Adrenal gland (tissue), 12 donors: ENCODE data around the gene ARAP2. TPM values are rescaled to one million over a fixed set of nuclear protein-coding genes. Genes with fewer than 3 reads are reported as not detected.

ENCODE experiments used
- DNase-seq, 7 donors: peaks; one replicate each; pipeline ENCODE4 v3.0.0-alpha.2; 2019 to 2020
- H3K27ac ChIP-seq, 5 donors: fragments of 200-600 bp; sonication (generic) in 4 of 5; 1 replicate in 3 of 5; 2 replicates in 2 of 5; pipeline versions ENCODE4 v1.5.1 to v1.8.0; 2016 to 2020; ENCODE audit warnings: mild to moderate bottlenecking in 1 of 5
- H3K27me3 ChIP-seq: fragments of 200-600 bp; 2 replicates; pipeline ENCODE4 v1.8.0; 2021
- H3K36me3 ChIP-seq, 2 donors: fragments of 200-600 bp; replicated peaks in 1 of 2; 1 replicate in 1 of 2; 2 replicates in 1 of 2; pipeline versions ENCODE4 v1.5.1 to v1.8.0; 2018 to 2022
- H3K4me1 ChIP-seq, 2 donors: fragments of 200-600 bp; replicated peaks in 1 of 2; 1 replicate in 1 of 2; 2 replicates in 1 of 2; pipeline versions ENCODE4 v1.5.1 to v1.8.0; 2018 to 2021
- H3K4me3 ChIP-seq, 4 donors: fragments of 200-600 bp; sonication (generic) in 3 of 4; one replicate each; pipeline ENCODE4 v1.5.1; 2016 to 2018
- H3K9me3 ChIP-seq, 3 donors: fragments of 200-600 bp; sonication (generic) in 1 of 3; replicated peaks in 1 of 3; 1 replicate in 2 of 3; 2 replicates in 1 of 3; pipeline versions ENCODE4 v1.5.1 to v1.8.0; 2016 to 2021
- POLR2A ChIP-seq, 2 donors: fragments of 450-650 bp; IDR thresholded peaks; one replicate each; pipeline ENCODE4 v1.6.1; 2017; ENCODE audit warnings: antibody characterized with exemption in 2 of 2, mild to moderate bottlenecking in 2 of 2, moderate library complexity in 1 of 2
- WGBS, 4 donors: extraction: QIAGEN DNeasy Blood & Tissue Kit in 2 of 4; methylation state at CpG; one replicate each; pipeline versions ENCODE4 v1.1.5 to v1.1.7; 2013 to 2017; 5-methylcytosine and 5-hydroxymethylcytosine counted together
- intact Hi-C, 2 donors: fragments of 100-400 bp; cut with DNase I; formaldehyde crosslinking; loops; one replicate each; pipeline versions ENCODE4 v1.14.1 to v1.15.0; 2022 to 2023
- polyA plus RNA-seq, 3 donors: library from polyadenylated mRNA; stranded (reverse); fragments of 200-250 nt in 2 of 3; fragments of 350-450 nt in 1 of 3; fragmentation: Illumina TruSeq in 1 of 3; extraction: RNeasy Lipid Tissue Mini Kit (QIAGEN cat#74804) in 1 of 3; gene quantifications; one replicate each; pipeline ENCODE4 v1.2.3, GENCODE V29; 2013 to 2014
- total RNA-seq, 9 donors: library from RNA; depleted of rRNA in 4 of 9; stranded (reverse); fragments of >200 nt in 4 of 9; fragments of 120-200 nt in 1 of 9; fragmentation: NEBNext Ultra II Directional in 1 of 9; extraction: Animal tissue kit (Norgen Biotek cat#: 25700) in 1 of 9; gene quantifications; one replicate each; pipeline versions ENCODE4 v1.1.0 to v1.2.4, GENCODE V29; 2013 to 2023
- TF ChIP-seq, protein P1 (sequence below), 6 experiments: fragments of 450-650 bp in 4 of 6; fragments of 200-600 bp in 2 of 6; sonication (generic) in 1 of 6; IDR thresholded peaks; 1 replicate in 5 of 6; 2 replicates in 1 of 6; pipeline versions ENCODE4 v1.5.1 to v1.8.0; 2016 to 2021; ENCODE audit warnings: antibody characterized with exemption in 6 of 6, mild to moderate bottlenecking in 2 of 6, moderate library complexity in 1 of 6
- donor health status: healthy with polysubstance abuse.
- donor health status: Bipolar disorder and iron deficiency.
- donor health status: DM: yes; HTN: yes; CAD: no.
- donor health status: DM: no; HTN: no; CAD: no.
- donor health status: DM: no; HTN: no; CAD: no.
- donor health status: DM: yes; HTN: yes; CAD: no.

Gene ARAP2
- total and polyA plus RNA-seq, 12 donors = 0.81 to 23.7 (median 4.4) TPM

DNA sequence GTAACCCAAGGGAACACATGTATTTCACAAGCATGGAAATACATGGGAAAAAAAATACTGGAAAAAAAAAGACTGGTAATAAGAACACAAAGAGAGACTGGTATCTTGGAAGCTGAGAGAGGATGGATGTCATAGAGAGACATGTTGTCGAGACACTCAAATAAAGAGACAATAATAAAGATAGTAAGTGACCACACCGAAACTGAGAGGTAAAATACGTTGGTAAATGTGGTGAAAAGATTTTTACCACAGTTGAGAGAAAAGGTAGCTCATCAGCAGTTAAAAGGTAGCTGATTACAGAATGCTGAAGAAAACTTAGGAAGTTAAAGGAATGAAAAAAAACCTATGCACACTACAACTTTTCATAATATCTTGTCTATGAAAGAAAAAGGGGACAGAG is 81.1 kb downstream of the ARAP2 start:
- Histone ChIP-seq H3K27ac (no peak overlapping the region), H3K36me3 (peaks cover 0 to 6% of the 10 kb centered on the region in 2 donors), H3K4me1 (no peaks in the 10 kb centered on the region), H3K27me3 (no peaks in the 10 kb centered on the region), H3K4me3 (no peak overlapping the region), H3K9me3 (peaks cover 0 to 6% (median 0%) of the 10 kb centered on the region in 3 donors)
- intact Hi-C loops = no loop called here
- no peak for TF ChIP-seq POLR2A (IDR thresholded peaks at IDR 0.05)
- TF ChIP-seq, protein P1, sequence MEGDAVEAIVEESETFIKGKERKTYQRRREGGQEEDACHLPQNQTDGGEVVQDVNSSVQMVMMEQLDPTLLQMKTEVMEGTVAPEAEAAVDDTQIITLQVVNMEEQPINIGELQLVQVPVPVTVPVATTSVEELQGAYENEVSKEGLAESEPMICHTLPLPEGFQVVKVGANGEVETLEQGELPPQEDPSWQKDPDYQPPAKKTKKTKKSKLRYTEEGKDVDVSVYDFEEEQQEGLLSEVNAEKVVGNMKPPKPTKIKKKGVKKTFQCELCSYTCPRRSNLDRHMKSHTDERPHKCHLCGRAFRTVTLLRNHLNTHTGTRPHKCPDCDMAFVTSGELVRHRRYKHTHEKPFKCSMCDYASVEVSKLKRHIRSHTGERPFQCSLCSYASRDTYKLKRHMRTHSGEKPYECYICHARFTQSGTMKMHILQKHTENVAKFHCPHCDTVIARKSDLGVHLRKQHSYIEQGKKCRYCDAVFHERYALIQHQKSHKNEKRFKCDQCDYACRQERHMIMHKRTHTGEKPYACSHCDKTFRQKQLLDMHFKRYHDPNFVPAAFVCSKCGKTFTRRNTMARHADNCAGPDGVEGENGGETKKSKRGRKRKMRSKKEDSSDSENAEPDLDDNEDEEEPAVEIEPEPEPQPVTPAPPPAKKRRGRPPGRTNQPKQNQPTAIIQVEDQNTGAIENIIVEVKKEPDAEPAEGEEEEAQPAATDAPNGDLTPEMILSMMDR (IDR thresholded peaks at IDR 0.05) = no peak
- 77 to 87% (median 81%) methylated on average over 3 of the region's 3 CpGs for WGBS, 4 donors
- DNase-seq = no peak

DNA sequence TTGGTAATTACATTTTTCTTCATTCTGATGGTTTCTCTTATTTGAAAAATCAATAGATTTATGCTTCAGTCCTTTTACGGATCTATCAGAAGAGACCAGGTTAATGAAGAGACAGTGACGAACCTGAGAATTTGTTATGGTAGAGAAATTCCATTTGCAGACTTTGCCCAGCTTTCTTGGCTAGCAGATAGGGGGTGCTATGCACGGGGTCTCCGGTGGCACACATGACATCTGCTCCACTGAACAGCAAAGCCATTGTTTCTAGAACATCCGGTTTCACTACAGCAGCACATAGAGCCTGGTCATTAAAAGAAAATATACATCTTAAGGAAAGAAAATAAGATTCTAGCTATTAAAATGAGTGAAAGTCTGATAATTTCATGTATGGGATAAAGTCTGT is 85.1 kb downstream of the ARAP2 start:
- WGBS, 4 donors = 67 to 81% (median 76%) methylated on average over 5 of the region's 5 CpGs
- Histone ChIP-seq H3K27me3 (no peaks in the 10 kb centered on the region), H3K9me3 (peaks cover 0 to 6% (median 0%) of the 10 kb centered on the region in 3 donors), H3K4me1 (no peaks in the 10 kb centered on the region), H3K36me3 (no peaks in the 10 kb centered on the region), H3K4me3 (no peak overlapping the region), H3K27ac (no peak overlapping the region)
- intact Hi-C loops = no loop called here
- no peak for DNase-seq
- TF ChIP-seq POLR2A (IDR thresholded peaks at IDR 0.05) = no peak
- TF ChIP-seq, protein P1 (IDR thresholded peaks at IDR 0.05) = no peak

DNA sequence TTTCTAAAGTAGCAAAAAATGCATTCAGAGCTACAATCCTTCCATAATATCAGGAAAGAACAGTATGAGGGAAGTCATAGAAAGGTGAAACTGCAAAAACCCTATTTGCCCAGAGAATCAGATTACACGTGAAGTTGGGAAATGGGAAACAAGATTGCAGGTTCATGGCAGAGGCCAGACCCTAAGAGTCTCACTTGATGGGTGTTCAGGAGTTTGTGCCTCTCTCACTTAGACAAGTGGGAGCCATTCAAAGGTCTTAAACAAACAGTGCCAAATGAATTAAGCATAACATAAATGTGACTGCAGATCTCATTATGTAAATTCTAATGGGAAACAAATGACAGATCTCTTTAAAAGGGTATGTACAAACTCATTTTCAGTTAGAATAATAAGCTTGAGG is 91.6 kb downstream of the ARAP2 start:
- Histone ChIP-seq H3K27me3 (no peaks in the 10 kb centered on the region), H3K9me3 (no peaks in the 10 kb centered on the region), H3K4me1 (no peaks in the 10 kb centered on the region), H3K4me3 (no peak overlapping the region), H3K27ac (no peak overlapping the region), H3K36me3 (peaks cover 0 to 2% of the 10 kb centered on the region in 2 donors)
- no peak for DNase-seq
- WGBS, 4 donors = 48 to 75% (median 60%) methylated on average over 1 of the region's 1 CpG
- intact Hi-C loops = no loop called here
- TF ChIP-seq, protein P1 (IDR thresholded peaks at IDR 0.05) = no peak
- TF ChIP-seq POLR2A (IDR thresholded peaks at IDR 0.05) = no peak

DNA sequence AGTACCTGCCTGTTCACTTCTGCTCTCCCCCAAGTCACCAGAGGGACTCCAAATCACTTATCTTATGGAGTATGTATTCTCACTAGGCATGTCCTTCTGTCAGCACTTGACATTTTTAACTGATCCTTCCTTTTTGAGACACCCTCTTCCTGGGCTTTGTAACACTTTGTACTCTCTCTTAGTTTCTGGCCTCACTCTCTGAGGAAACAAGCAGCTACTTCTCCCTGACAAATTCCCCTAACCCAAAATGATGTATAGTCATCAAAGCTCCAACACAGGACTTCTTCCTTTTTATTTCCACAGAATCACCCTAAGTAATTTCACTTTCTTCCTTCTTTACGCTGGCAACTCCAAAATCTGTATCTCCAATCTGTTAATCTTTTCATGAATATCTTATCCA is 101.8 kb downstream of the ARAP2 start:
- no peaks in the 10 kb centered on the region for H3K27me3 ChIP-seq
- no peaks in the 10 kb centered on the region for H3K36me3 ChIP-seq
- no peaks in the 10 kb centered on the region for H3K4me1 ChIP-seq
- no peak for DNase-seq
- no peak overlapping the region for H3K27ac ChIP-seq
- H3K9me3 ChIP-seq = no peaks in the 10 kb centered on the region
- no peak overlapping the region for H3K4me3 ChIP-seq
- intact Hi-C loops = no loop called here
- WGBS, 4 donors = 60 to 85% (median 73%) methylated on average over 1 of the region's 1 CpG
- TF ChIP-seq POLR2A (IDR thresholded peaks at IDR 0.05) = no peak
- TF ChIP-seq, protein P1 (IDR thresholded peaks at IDR 0.05) = no peak
